PFSK-1 (cell line): ENCODE measurements around the gene PTPRM.

Experiments
- POLR2AphosphoS5 ChIP-seq: IDR thresholded peaks from 2 replicates; pipeline ENCODE4 v1.6.1; 2012; ENCODE audit warnings: low read depth, mild to moderate bottlenecking, control low read depth, low read length, moderate library complexity
- REST ChIP-seq, 2 experiments: IDR thresholded peaks; 2 replicates each; pipeline versions ENCODE4 v1.6.1 to v1.8.0; 2011 to 2012; ENCODE audit warnings: low read depth in 2 of 2, low read length in 2 of 2, control low read depth in 1 of 2, inconsistent platforms in 1 of 2, mild to moderate bottlenecking in 1 of 2, moderate library complexity in 1 of 2; ENCODE audit not compliant: insufficient read depth in 1 of 2
- SIN3A ChIP-seq: IDR thresholded peaks from 2 replicates; pipeline ENCODE4 v1.6.1; 2012; ENCODE audit warnings: mild to moderate bottlenecking, low read length, moderate library complexity, borderline replicate concordance; ENCODE audit not compliant: insufficient read depth
- TAF1 ChIP-seq: IDR thresholded peaks from 2 replicates; pipeline ENCODE4 v1.6.1; 2012; ENCODE audit warnings: low read length, control low read depth, borderline replicate concordance; ENCODE audit not compliant: insufficient read depth

GRCh38 chr18:8272254-8272653 is 705.1 kb downstream of the PTPRM start:
- no peak for TF ChIP-seq REST (IDR thresholded peaks at IDR 0.05; ENCODE audit: insufficient read depth in 1 of 2, low read depth in 2 of 2, low read length in 2 of 2)
- no peak for TF ChIP-seq TAF1
- TF ChIP-seq POLR2AphosphoS5, result no peak
- TF ChIP-seq SIN3A, result no peak
